Smooth muscle cell (in vitro differentiated cells): Measurements from ENCODE around the gene FOXP1. TPM values are rescaled to one million over a fixed set of nuclear protein-coding genes. Genes with fewer than 3 reads are reported as not detected.

Experiments used
- DNase-seq: peaks from one replicate; lab custom pipeline; 2025; ENCODE audit not compliant: unreplicated experiment; lab: John Stamatoyannopoulos, UW
- H2AFZ ChIP-seq: fragments of 200-600 bp; sonication (generic); 2 replicates; pipeline ENCODE4 v1.6.0; 2016; ENCODE audit warnings: antibody characterized with exemption, low read depth, mild to moderate bottlenecking
- H3F3A ChIP-seq: fragments of 200-600 bp; sonication (generic); 2 replicates; pipeline ENCODE4 v1.6.0; 2017; ENCODE audit warnings: antibody characterized with exemption, low read depth
- H3K27ac ChIP-seq: fragments of 200-600 bp; sonication (generic); 2 replicates; pipeline ENCODE4 v1.5.1; 2016; ENCODE audit warnings: low read depth, mild to moderate bottlenecking
- H3K27me3 ChIP-seq: fragments of 200-600 bp; sonication (generic); 2 replicates; pipeline ENCODE4 v1.6.1; 2016; ENCODE audit warnings: low read depth, mild to moderate bottlenecking
- H3K36me3 ChIP-seq: fragments of 200-600 bp; sonication (generic); 2 replicates; pipeline ENCODE4 v1.5.1; 2016; ENCODE audit warnings: low read depth
- H3K4me1 ChIP-seq: fragments of 200-600 bp; sonication (generic); 2 replicates; pipeline ENCODE4 v1.5.1; 2016; ENCODE audit warnings: low read depth
- H3K4me2 ChIP-seq: fragments of 200-600 bp; sonication (generic); 2 replicates; pipeline ENCODE4 v1.6.0; 2016; ENCODE audit warnings: mild to moderate bottlenecking
- H3K4me3 ChIP-seq: fragments of 200-600 bp; sonication (generic); 2 replicates; pipeline ENCODE4 v1.5.1; 2016; ENCODE audit warnings: mild to moderate bottlenecking
- H3K79me2 ChIP-seq: fragments of 200-600 bp; sonication (generic); 2 replicates; pipeline ENCODE4 v1.6.0; 2016; ENCODE audit warnings: low read depth, mild to moderate bottlenecking
- H3K9ac ChIP-seq: fragments of 200-600 bp; sonication (generic); 2 replicates; pipeline ENCODE4 v1.6.0; 2016; ENCODE audit warnings: low read depth
- H3K9me3 ChIP-seq: fragments of 200-600 bp; sonication (generic); replicated peaks from 2 replicates; pipeline ENCODE4 v1.5.1; 2016; ENCODE audit warnings: low read depth
- H4K20me1 ChIP-seq: fragments of 200-600 bp; sonication (generic); 2 replicates; pipeline ENCODE4 v1.6.0; 2016; ENCODE audit warnings: low read depth
- WGBS: methylation state at CpG from one replicate; pipeline ENCODE4 v1.1.7; 2016; ENCODE audit warnings: low lambda C conversion rate; 5-methylcytosine and 5-hydroxymethylcytosine counted together
- polyA plus RNA-seq: library from polyadenylated mRNA; unstranded; fragments of >200 nt; fragmentation: Nextera tagmentation; extraction: Ambion mirVana; gene quantifications from 2 replicates; pipeline ENCODE4 v1.2.1, GENCODE V29; 2016
- total RNA-seq: library from RNA; depleted of rRNA; stranded (reverse); fragments of >200 nt; gene quantifications from 2 replicates; pipeline ENCODE4 v1.2.3, GENCODE V29; 2014
- TF ChIP-seq, protein P1 (sequence below): fragments of 200-600 bp; sonication (generic); IDR thresholded peaks from 2 replicates; pipeline ENCODE4 v1.5.1; 2017; ENCODE audit warnings: borderline replicate concordance, mild to moderate bottlenecking, antibody characterized with exemption; ENCODE audit not compliant: insufficient read depth, poor library complexity, severe bottlenecking

FOXP1 gene
- total and polyA plus RNA-seq, 2 experiments from 2014 or later, result 40.9 to 68.0 TPM

DNA sequence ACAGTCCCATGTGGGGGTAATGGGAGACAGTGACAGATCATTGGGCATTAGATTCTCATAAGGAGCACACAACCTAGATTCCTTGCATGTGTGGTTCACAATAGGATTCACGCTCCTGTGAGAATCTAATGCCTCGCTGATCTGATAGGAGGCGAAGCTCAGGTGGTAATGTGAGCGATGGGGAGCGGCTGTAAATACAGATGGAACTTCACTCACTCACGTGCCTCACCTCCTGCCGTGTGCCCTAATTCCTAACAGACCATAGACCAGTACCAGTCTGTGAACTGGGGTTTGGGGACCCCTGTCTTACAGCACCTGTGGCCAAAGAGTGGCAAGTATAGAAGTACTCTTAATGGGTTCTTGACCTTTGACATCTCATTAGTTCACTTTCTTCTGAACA, 554.7 kb downstream of the FOXP1 start:
- peaks cover 58% of the 10 kb centered on the region for H4K20me1 ChIP-seq
- 95% methylated on average over 7 of the region's 7 CpGs for WGBS
- no peaks in the 10 kb centered on the region for H3F3A ChIP-seq
- DNase-seq, result no peak
- no peaks in the 10 kb centered on the region for H3K9me3 ChIP-seq
- H2AFZ ChIP-seq, result no peak overlapping the region
- H3K4me1 ChIP-seq, result no peaks in the 10 kb centered on the region
- TF ChIP-seq, protein P1, sequence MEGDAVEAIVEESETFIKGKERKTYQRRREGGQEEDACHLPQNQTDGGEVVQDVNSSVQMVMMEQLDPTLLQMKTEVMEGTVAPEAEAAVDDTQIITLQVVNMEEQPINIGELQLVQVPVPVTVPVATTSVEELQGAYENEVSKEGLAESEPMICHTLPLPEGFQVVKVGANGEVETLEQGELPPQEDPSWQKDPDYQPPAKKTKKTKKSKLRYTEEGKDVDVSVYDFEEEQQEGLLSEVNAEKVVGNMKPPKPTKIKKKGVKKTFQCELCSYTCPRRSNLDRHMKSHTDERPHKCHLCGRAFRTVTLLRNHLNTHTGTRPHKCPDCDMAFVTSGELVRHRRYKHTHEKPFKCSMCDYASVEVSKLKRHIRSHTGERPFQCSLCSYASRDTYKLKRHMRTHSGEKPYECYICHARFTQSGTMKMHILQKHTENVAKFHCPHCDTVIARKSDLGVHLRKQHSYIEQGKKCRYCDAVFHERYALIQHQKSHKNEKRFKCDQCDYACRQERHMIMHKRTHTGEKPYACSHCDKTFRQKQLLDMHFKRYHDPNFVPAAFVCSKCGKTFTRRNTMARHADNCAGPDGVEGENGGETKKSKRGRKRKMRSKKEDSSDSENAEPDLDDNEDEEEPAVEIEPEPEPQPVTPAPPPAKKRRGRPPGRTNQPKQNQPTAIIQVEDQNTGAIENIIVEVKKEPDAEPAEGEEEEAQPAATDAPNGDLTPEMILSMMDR, result no peak
- no peak overlapping the region for H3K27ac ChIP-seq
- H3K4me3 ChIP-seq, result no peak overlapping the region
- no peaks in the 10 kb centered on the region for H3K36me3 ChIP-seq
- H3K27me3 ChIP-seq, result no peaks in the 10 kb centered on the region
- no peaks in the 10 kb centered on the region for H3K79me2 ChIP-seq
- no peak overlapping the region for H3K4me2 ChIP-seq
- no peak overlapping the region for H3K9ac ChIP-seq

- TF ChIP-seq, protein P1, result no peak
- Histone ChIP-seq H3K9ac (no peak overlapping the region), H3K79me2 (no peaks in the 10 kb centered on the region), H2AFZ (no peak overlapping the region), H3K27ac (no peak overlapping the region), H3K36me3 (no peaks in the 10 kb centered on the region), H3K27me3 (no peaks in the 10 kb centered on the region), H3K4me1 (no peaks in the 10 kb centered on the region), H3K9me3 (no peaks in the 10 kb centered on the region), H3K4me3 (no peak overlapping the region), H3F3A (no peaks in the 10 kb centered on the region), H4K20me1 (peaks cover 55% of the 10 kb centered on the region), H3K4me2 (no peak overlapping the region)
- 92% methylated on average over 5 of the region's 5 CpGs for WGBS
- no peak for DNase-seq
Observed at GRCh38 chr3:71028184-71028583, 555.3 kb downstream of the FOXP1 start.

- TF ChIP-seq, protein P1, result no peak
- no peaks in the 10 kb centered on the region for H3K9me3 ChIP-seq
- no peak overlapping the region for H3K4me2 ChIP-seq
- peaks cover 51% of the 10 kb centered on the region for H4K20me1 ChIP-seq
- no peaks in the 10 kb centered on the region for H3F3A ChIP-seq
- H2AFZ ChIP-seq, result no peak overlapping the region
- H3K4me3 ChIP-seq, result no peak overlapping the region
- no peaks in the 10 kb centered on the region for H3K27me3 ChIP-seq
- DNase-seq, result no peak
- H3K79me2 ChIP-seq, result no peaks in the 10 kb centered on the region
- no peaks in the 10 kb centered on the region for H3K4me1 ChIP-seq
- no peak overlapping the region for H3K27ac ChIP-seq
- 92% methylated on average over 6 of the region's 6 CpGs for WGBS
- no peaks in the 10 kb centered on the region for H3K36me3 ChIP-seq
- no peak overlapping the region for H3K9ac ChIP-seq
Observed at GRCh38 chr3:71026634-71027578, 556.6 kb downstream of the FOXP1 start.
